Spleen (tissue), 11 donors: Measurements from ENCODE around the gene BARX2. TPM values are rescaled to one million over a fixed set of nuclear protein-coding genes. Genes with fewer than 3 reads are reported as not detected.

Experiments
- DNase-seq: peaks from one replicate; pipeline ENCODE4 v3.0.0-alpha.2; 2020
- H3K27ac ChIP-seq, 8 donors: fragments of 200-600 bp; sonication (generic) in 7 of 8; 1 replicate in 4 of 8; 2 replicates in 4 of 8; pipeline versions ENCODE4 v1.5.0 to v1.8.0; 2016 to 2021; ENCODE audit warnings: inconsistent platforms in 4 of 8, mild to moderate bottlenecking in 4 of 8, moderate library complexity in 1 of 8
- H3K27me3 ChIP-seq, 7 donors: fragments of 200-600 bp; sonication (generic) in 6 of 7; replicated peaks in 1 of 7; 1 replicate in 4 of 7; 2 replicates in 3 of 7; pipeline versions ENCODE4 v1.5.0 to v1.8.0; 2016 to 2021; ENCODE audit warnings: inconsistent platforms in 3 of 7, mild to moderate bottlenecking in 1 of 7
- H3K36me3 ChIP-seq, 6 donors: fragments of 200-600 bp; sonication (generic) in 5 of 6; 1 replicate in 4 of 6; 2 replicates in 2 of 6; pipeline versions ENCODE4 v1.5.0 to v1.8.0; 2016 to 2021; ENCODE audit warnings: inconsistent platforms in 2 of 6
- H3K4me1 ChIP-seq, 6 donors: fragments of 200-600 bp; sonication (generic) in 5 of 6; 1 replicate in 3 of 6; 2 replicates in 3 of 6; pipeline versions ENCODE4 v1.5.0 to v1.8.0; 2016 to 2021; ENCODE audit warnings: inconsistent platforms in 3 of 6
- H3K4me3 ChIP-seq, 8 donors: fragments of 200-600 bp; sonication (generic) in 7 of 8; 1 replicate in 4 of 8; 2 replicates in 4 of 8; pipeline versions ENCODE4 v1.5.0 to v1.8.0; 2016 to 2021; ENCODE audit warnings: inconsistent platforms in 4 of 8, mild to moderate bottlenecking in 4 of 8, moderate library complexity in 2 of 8
- H3K9me3 ChIP-seq, 8 donors: fragments of 200-600 bp; sonication (generic) in 7 of 8; 1 replicate in 4 of 8; 2 replicates in 4 of 8; pipeline versions ENCODE4 v1.5.0 to v1.8.0; 2016 to 2021; ENCODE audit warnings: inconsistent platforms in 4 of 8
- POLR2A ChIP-seq, 3 donors: fragments of 450-650 bp; IDR thresholded peaks; one replicate each; pipeline ENCODE4 v1.5.1; 2017; ENCODE audit warnings: antibody characterized with exemption in 3 of 3, mild to moderate bottlenecking in 1 of 3
- POLR2AphosphoS5 ChIP-seq, 3 donors: sonication (generic); formaldehyde crosslinking; IDR thresholded peaks; one replicate each; pipeline ENCODE4 v1.5.1; 2017; ENCODE audit warnings: antibody characterized with exemption in 3 of 3
- WGBS, 5 donors: extraction: QIAGEN DNeasy Blood & Tissue Kit in 3 of 5; methylation state at CpG; one replicate each; pipeline versions ENCODE4 v1.1.5 to v1.1.7; 2013 to 2018; 5-methylcytosine and 5-hydroxymethylcytosine counted together
- intact Hi-C: fragments of 100-400 bp; cut with DNase I; formaldehyde crosslinking; loops from one replicate; pipeline ENCODE4 v1.15.0; 2023; ENCODE audit warnings: low total_unique reads
- polyA plus RNA-seq, 3 donors: library from polyadenylated mRNA; stranded (reverse); fragments of 200-250 nt; gene quantifications; one replicate each; pipeline ENCODE4 v1.2.1, GENCODE V29; 2013
- total RNA-seq, 7 donors: library from RNA; depleted of rRNA in 3 of 7; stranded (reverse); fragments of >200 nt in 3 of 7; fragmentation: NEBNext Ultra II Directional in 4 of 7; extraction: Animal tissue kit (Norgen Biotek cat#: 25700) in 4 of 7; gene quantifications; one replicate each; pipeline versions ENCODE4 v1.1.0 to v1.2.1, GENCODE V29; 2016 to 2021
- TF ChIP-seq, protein P1 (sequence below), 11 experiments: fragments of 200-600 bp in 7 of 11; fragments of 450-650 bp in 4 of 11; sonication (generic) in 4 of 11; IDR thresholded peaks in 8 of 11; conservative IDR thresholded peaks in 3 of 11; 1 replicate in 7 of 11; 2 replicates in 4 of 11; pipeline versions ENCODE4 v1.4.0 to v1.8.0; 2016 to 2021; ENCODE audit warnings: antibody characterized with exemption in 11 of 11, inconsistent platforms in 4 of 11, mild to moderate bottlenecking in 1 of 11
- donor health status: healthy with polysubstance abuse.
- donor health status: DM: no; HTN: no; CAD: no; lungs with moderate emphysema.
- donor health status: DM: no; HTN: no; CAD: no.
- donor health status: Bipolar disorder and iron deficiency.
- donor health status: healthy.
- donor health status: DM: no; HTN: no; CAD: no.
- donor health status: DM: yes; HTN: yes; CAD: no.

Gene BARX2
- total and polyA plus RNA-seq, 10 donors = 0.03 to 0.06 (median 0.04) TPM; not detected in 7

DNA sequence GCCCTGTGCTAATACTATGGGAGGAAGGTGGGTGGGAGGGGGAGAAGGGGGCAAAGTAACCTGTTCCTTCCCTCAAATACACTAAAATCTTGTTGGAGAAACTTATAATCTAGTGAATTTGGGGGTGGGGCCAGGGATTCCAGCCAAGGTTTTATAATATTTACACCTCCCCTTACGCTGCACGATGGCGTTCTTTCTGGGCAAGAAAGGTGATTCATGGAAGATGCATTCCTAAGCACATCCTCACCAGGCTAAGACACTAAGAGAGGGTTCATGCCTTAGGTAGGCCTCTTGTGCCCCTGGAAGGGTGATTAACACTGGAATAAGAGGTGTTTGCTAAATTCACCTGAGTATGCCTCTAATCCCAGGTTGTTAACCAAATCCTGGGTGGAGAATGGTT is 82.6 kb downstream of the BARX2 start:
- DNase-seq = no peak
- Histone ChIP-seq H3K4me1 (no peaks in the 10 kb centered on the region), H3K27ac (no peak overlapping the region), H3K9me3 (peaks cover 0 to 3% (median 0%) of the 10 kb centered on the region in 8 donors), H3K27me3 (peaks cover 0 to 7% (median 0%) of the 10 kb centered on the region in 7 donors), H3K4me3 (no peak overlapping the region), H3K36me3 (no peaks in the 10 kb centered on the region)
- WGBS, 5 donors = 82 to 93% (median 88%) methylated on average over 3 of the region's 3 CpGs
- no peak for TF ChIP-seq POLR2AphosphoS5 (IDR thresholded peaks at IDR 0.05)
- TF ChIP-seq, protein P1, sequence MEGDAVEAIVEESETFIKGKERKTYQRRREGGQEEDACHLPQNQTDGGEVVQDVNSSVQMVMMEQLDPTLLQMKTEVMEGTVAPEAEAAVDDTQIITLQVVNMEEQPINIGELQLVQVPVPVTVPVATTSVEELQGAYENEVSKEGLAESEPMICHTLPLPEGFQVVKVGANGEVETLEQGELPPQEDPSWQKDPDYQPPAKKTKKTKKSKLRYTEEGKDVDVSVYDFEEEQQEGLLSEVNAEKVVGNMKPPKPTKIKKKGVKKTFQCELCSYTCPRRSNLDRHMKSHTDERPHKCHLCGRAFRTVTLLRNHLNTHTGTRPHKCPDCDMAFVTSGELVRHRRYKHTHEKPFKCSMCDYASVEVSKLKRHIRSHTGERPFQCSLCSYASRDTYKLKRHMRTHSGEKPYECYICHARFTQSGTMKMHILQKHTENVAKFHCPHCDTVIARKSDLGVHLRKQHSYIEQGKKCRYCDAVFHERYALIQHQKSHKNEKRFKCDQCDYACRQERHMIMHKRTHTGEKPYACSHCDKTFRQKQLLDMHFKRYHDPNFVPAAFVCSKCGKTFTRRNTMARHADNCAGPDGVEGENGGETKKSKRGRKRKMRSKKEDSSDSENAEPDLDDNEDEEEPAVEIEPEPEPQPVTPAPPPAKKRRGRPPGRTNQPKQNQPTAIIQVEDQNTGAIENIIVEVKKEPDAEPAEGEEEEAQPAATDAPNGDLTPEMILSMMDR (IDR thresholded peaks at IDR 0.05 in 8 of 11, conservative IDR thresholded peaks at IDR 0.05 in 3 of 11) = no peak
- TF ChIP-seq POLR2A (IDR thresholded peaks at IDR 0.05) = no peak
- intact Hi-C loops = no loop called here

DNA sequence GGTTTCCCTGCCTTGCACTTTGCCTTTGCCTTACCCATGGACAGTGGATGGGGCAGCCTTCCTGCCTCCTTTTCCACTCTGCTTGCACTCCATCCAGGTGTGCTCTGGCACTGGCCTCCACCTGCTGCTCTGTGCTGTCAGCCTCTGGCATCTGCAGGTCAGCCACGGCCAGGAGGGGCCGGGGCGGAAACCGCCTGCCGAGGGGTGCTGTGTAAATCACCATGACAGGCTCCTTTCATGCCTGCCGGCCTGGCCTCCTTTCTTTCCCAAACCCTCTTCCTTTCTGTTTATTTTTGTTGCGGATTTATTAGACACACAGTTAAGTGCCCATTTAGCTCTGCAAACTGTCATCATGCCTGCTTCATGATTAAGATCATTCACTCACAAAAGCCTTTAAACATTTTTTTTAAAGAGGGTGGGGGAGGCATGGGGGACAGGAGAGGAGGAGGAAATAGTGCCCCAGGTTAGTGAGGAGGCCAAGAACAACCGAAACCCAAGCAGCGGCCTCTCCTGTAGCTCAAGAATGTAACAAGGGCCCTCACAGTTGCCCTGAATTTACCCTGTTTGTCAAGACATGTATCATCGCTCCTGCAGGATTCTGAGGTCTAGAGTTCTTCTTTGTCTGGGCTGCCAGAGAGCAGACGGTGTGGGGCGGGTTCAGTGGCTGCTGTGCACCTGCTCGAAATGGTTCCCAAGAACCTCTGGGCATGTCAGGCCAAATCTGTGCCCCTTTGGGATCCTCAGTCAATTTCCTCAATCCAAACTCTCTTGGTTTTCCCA is 83.3 kb downstream of the BARX2 start:
- intact Hi-C loops = no loop called here
- Histone ChIP-seq H3K4me3 (no peak overlapping the region), H3K36me3 (no peaks in the 10 kb centered on the region), H3K27ac (no peak overlapping the region), H3K27me3 (peaks cover 0 to 7% (median 0%) of the 10 kb centered on the region in 7 donors), H3K9me3 (peaks cover 0 to 5% (median 0%) of the 10 kb centered on the region in 8 donors), H3K4me1 (no peaks in the 10 kb centered on the region)
- TF ChIP-seq, protein P1 (IDR thresholded peaks at IDR 0.05 in 8 of 11, conservative IDR thresholded peaks at IDR 0.05 in 3 of 11) = no peak
- no peak for TF ChIP-seq POLR2AphosphoS5 (IDR thresholded peaks at IDR 0.05)
- no peak for DNase-seq
- WGBS, 5 donors = 38 to 44% (median 40%) methylated on average over 13 of the region's 13 CpGs

DNA sequence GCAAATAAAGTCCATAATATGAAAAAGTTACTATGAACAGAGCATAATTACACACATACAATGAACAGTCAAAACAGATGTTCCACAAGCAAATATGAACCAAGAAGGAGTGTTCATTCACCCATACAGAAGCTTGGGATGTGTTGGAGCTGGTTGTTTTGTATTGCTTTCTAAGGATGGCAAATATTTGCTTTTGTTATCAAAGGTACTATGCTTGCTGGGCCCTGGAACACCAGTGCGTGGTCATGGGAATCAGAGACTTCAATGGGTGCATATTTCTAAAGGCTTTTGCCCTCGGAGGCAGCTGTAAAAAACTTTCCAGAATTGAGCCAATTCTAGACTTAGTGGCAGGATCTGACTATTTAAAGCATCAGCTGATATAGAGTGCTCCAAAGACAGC is 85.1 kb downstream of the BARX2 start:
- DNase-seq = no peak
- H3K27me3 ChIP-seq = peaks cover 0 to 7% (median 0%) of the 10 kb centered on the region in 7 donors
- WGBS, 5 donors = 78 to 93% (median 81%) methylated on average over 2 of the region's 2 CpGs
- H3K36me3 ChIP-seq = no peaks in the 10 kb centered on the region
- no peaks in the 10 kb centered on the region for H3K4me1 ChIP-seq
- TF ChIP-seq, protein P1 (IDR thresholded peaks at IDR 0.05 in 8 of 11, conservative IDR thresholded peaks at IDR 0.05 in 3 of 11) = no peak
- TF ChIP-seq POLR2AphosphoS5 (IDR thresholded peaks at IDR 0.05) = no peak
- no peak for TF ChIP-seq POLR2A (IDR thresholded peaks at IDR 0.05)
- H3K4me3 ChIP-seq = no peak overlapping the region
- intact Hi-C loops = no loop called here
- H3K27ac ChIP-seq = no peak overlapping the region
- H3K9me3 ChIP-seq = peaks cover 0 to 5% (median 0%) of the 10 kb centered on the region in 8 donors

DNA sequence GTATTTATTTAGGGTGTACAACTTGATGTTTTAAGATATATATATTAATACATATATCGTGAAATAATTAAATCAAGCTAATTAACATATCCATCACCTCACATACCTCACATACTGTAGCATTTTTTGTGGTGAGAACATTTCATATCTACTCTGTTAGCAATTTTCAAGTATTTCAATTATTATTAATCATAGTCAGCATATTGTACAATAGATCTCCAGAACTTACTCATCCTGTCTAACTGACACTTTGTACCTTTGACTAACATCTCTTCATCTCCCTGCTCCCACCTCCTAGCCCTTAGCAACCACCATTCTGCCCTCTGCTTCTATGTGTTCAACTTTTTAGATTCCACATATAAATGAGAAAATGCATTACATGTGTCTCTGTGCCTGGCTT is 108.4 kb downstream of the BARX2 start:
- intact Hi-C loops = no loop called here
- Histone ChIP-seq H3K4me3 (no peak overlapping the region), H3K4me1 (no peaks in the 10 kb centered on the region), H3K27ac (no peak overlapping the region), H3K27me3 (no peaks in the 10 kb centered on the region), H3K9me3 (peaks cover 0 to 9% (median 0%) of the 10 kb centered on the region in 8 donors), H3K36me3 (no peaks in the 10 kb centered on the region)
- no peak for DNase-seq
- 85 to 100% (median 87%) methylated on average over 1 of the region's 1 CpG for WGBS, 5 donors
- TF ChIP-seq POLR2AphosphoS5 (IDR thresholded peaks at IDR 0.05) (no peak), POLR2A (IDR thresholded peaks at IDR 0.05) (no peak)
- TF ChIP-seq, protein P1 (IDR thresholded peaks at IDR 0.05 in 8 of 11, conservative IDR thresholded peaks at IDR 0.05 in 3 of 11) = no peak
